Activated CD8-positive, alpha-beta T cell treated with anti-CD3 and anti-CD28 coated beads for 36 hours (primary cell): ENCODE data around the gene PKD2L1. TPM values are rescaled to one million over a fixed set of nuclear protein-coding genes. Genes with fewer than 3 reads are reported as not detected.

Experiments
- ATAC-seq: fragments of 200-7000 bp; cut with Tn5 transposase; one replicate; pipeline ENCODE4 v1.10.0; 2021; ENCODE audit warnings: mild to moderate bottlenecking, moderate library complexity
- CTCF ChIA-PET: fragments of 350-600 bp; sonication (Branson Sonifier 250); formaldehyde crosslinking; loops from one replicate; lab custom pipeline; 2021; ENCODE audit warnings: antibody characterized with exemption; lab: Charles Lee
- POLR2A ChIA-PET: fragments of 350-600 bp; sonication (Branson Sonifier 250); formaldehyde crosslinking; loops from one replicate; lab custom pipeline; 2021; ENCODE audit warnings: antibody characterized with exemption; lab: Charles Lee
- DNase-seq: peaks from one replicate; pipeline ENCODE4 v3.0.0-alpha.2; 2020
- H3K27ac Mint-ChIP-seq: one replicate; pipeline ENCODE4 v1.8.0; 2021; ENCODE audit warnings: mild to moderate bottlenecking, mixed read lengths
- H3K27me3 Mint-ChIP-seq: one replicate; pipeline ENCODE4 v1.8.0; 2021; ENCODE audit warnings: mixed read lengths
- H3K36me3 Mint-ChIP-seq: one replicate; pipeline ENCODE4 v1.8.0; 2021; ENCODE audit warnings: low read depth, mixed read lengths
- H3K4me1 Mint-ChIP-seq: one replicate; pipeline ENCODE4 v1.8.0; 2021; ENCODE audit warnings: low read depth, mixed read lengths
- H3K4me3 Mint-ChIP-seq: one replicate; pipeline ENCODE4 v1.8.0; 2021; ENCODE audit warnings: mild to moderate bottlenecking, moderate library complexity, mixed read lengths
- H3K9me3 Mint-ChIP-seq: one replicate; pipeline ENCODE4 v1.8.0; 2021; ENCODE audit warnings: mixed read lengths
- intact Hi-C: fragments of 100-400 bp; cut with micrococcal nuclease; formaldehyde crosslinking; loops from one replicate; pipeline ENCODE4 v1.10.0; 2022
- total RNA-seq, 2 experiments: library from RNA; stranded (reverse); gene quantifications; one replicate each; pipeline ENCODE4 v1.2.3, GENCODE V29; 2021
- TF ChIP-seq, protein P1 (sequence below): fragments of 200-600 bp; IDR thresholded peaks from one replicate; pipeline ENCODE4 v1.8.0; 2022; ENCODE audit warnings: antibody characterized with exemption, mild to moderate bottlenecking

The PKD2L1 gene
- total RNA-seq, 2 experiments from 2014 or later: not detected

DNA sequence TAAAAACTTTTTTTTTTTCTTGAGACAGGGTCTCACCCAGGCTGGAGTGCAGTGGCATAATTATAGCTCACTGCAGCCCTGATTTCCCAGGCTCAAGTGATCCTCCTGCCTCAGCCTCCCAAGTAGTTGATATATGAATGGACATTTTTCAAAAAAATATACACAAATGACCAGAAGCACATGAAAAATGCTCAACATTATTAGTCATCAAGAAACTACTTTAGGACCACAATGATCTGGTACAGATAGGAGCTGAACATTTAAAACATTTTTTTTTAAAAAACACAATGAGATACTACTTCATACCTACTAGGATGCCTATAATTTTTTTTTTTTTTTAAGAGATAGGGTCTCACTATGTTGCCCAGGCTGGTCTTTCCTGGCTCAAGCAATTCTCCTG lies 38.7 kb upstream of the PKD2L1 start:
- DNase-seq (no peak), ATAC-seq (no peak)
- H3K36me3 Mint-ChIP-seq: peaks cover 13% of the 10 kb centered on the region
- H3K9me3 Mint-ChIP-seq: no peaks in the 10 kb centered on the region
- CTCF ChIA-PET: interaction anchor here (0.9 to 1.3 kb wide), 2 partner anchors 9 to 10 kb away, joined by 3 read pairs; no protein-coding TSS in a partner anchor
- POLR2A ChIA-PET: interaction anchor here (3.0 to 3.4 kb wide), 3 partner anchors 9 to 22 kb away, joined by 14 to 28 read pairs (median 25); partner anchors contain the start of gene SCD
- H3K27me3 Mint-ChIP-seq: no peaks in the 10 kb centered on the region
- H3K4me3 Mint-ChIP-seq: no peak overlapping the region
- TF ChIP-seq, protein P1, sequence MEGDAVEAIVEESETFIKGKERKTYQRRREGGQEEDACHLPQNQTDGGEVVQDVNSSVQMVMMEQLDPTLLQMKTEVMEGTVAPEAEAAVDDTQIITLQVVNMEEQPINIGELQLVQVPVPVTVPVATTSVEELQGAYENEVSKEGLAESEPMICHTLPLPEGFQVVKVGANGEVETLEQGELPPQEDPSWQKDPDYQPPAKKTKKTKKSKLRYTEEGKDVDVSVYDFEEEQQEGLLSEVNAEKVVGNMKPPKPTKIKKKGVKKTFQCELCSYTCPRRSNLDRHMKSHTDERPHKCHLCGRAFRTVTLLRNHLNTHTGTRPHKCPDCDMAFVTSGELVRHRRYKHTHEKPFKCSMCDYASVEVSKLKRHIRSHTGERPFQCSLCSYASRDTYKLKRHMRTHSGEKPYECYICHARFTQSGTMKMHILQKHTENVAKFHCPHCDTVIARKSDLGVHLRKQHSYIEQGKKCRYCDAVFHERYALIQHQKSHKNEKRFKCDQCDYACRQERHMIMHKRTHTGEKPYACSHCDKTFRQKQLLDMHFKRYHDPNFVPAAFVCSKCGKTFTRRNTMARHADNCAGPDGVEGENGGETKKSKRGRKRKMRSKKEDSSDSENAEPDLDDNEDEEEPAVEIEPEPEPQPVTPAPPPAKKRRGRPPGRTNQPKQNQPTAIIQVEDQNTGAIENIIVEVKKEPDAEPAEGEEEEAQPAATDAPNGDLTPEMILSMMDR: no peak
- intact Hi-C loops: no loop called here
- no peak overlapping the region for H3K27ac Mint-ChIP-seq
- H3K4me1 Mint-ChIP-seq: peaks cover 30% of the 10 kb centered on the region

DNA sequence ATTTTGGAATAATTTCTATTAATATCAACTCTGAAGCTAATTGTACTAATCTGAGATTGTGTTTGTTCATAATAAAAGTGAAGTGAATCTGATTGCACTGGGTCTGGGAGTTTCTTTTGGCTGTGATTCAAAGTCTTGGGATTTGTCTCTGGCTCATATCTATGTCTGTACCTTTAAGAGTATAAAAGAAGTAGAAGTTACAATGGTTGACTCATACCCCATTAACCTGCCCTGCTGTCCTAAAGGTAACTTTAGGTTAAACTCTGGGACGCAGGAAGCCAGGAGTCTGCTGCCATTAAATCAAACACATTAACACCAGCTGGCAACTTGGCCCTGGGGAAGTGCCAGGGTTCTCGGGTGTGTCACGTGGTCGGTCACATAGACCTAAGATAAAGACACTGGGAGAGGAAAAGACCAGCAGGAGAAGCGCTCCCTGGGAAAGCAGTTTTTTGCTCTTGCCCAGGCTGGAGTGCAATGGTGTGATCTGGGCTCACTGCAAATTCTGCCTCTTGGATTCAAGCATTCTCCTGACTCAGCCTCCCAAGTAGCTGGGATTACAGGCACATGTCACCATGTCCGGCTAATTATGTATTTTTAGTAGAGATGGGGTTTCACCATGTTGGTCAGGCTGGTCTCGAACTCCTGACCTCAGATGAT lies 34.8 kb upstream of the PKD2L1 start:
- Mint-ChIP-seq H3K4me3 (no peak overlapping the region), H3K27ac (no peak overlapping the region), H3K27me3 (no peaks in the 10 kb centered on the region), H3K4me1 (peaks cover 21% of the 10 kb centered on the region), H3K9me3 (no peaks in the 10 kb centered on the region), H3K36me3 (peaks cover 47% of the 10 kb centered on the region)
- intact Hi-C loops: no loop called here
- TF ChIP-seq, protein P1: no peak
- DNase-seq (peak; percentile 17), ATAC-seq (peak; percentile 68)
- CTCF ChIA-PET: interaction anchor here (1.2 to 2.0 kb wide), 4 partner anchors 13 to 24 kb away, joined by 3 to 5 read pairs (median 3); partner anchors contain the start of gene SCD
- POLR2A ChIA-PET: interaction anchor here (0.9 to 5.5 kb wide), 3 partner anchors 9 to 16 kb away, joined by 3 to 36 read pairs (median 13); partner anchors contain the start of gene SCD

DNA sequence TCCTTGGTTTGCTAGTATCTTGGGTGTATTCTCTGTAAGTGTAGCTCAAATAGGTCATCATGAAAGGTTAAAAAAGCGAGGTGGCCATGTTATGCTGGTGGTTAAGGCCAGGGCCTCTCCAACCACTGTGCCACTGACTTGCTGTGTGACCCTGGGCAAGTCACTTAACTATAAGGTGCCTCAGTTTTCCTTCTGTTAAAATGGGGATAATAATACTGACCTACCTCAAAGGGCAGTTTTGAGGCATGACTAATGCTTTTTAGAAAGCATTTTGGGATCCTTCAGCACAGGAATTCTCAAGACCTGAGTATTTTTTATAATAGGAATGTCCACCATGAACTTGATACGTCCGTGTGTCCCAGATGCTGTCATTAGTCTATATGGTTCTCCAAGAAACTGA lies 34.1 kb upstream of the PKD2L1 start:
- TF ChIP-seq, protein P1: no peak
- no peak overlapping the region for H3K4me3 Mint-ChIP-seq
- H3K36me3 Mint-ChIP-seq: peaks cover 54% of the 10 kb centered on the region
- H3K27me3 Mint-ChIP-seq: no peaks in the 10 kb centered on the region
- peaks cover 20% of the 10 kb centered on the region for H3K4me1 Mint-ChIP-seq
- H3K27ac Mint-ChIP-seq: no peak overlapping the region
- ChIA-PET CTCF (interaction anchor here (1.5 kb wide), 1 partner anchor 14 kb away, joined by 4 read pairs; no protein-coding TSS in a partner anchor), POLR2A (interaction anchor here (0.6 to 5.5 kb wide), 4 partner anchors 9 to 15 kb away, joined by 4 to 36 read pairs (median 9); partner anchors contain the start of gene SCD)
- intact Hi-C loops: no loop called here
- DNase-seq: no peak
- H3K9me3 Mint-ChIP-seq: no peaks in the 10 kb centered on the region
- ATAC-seq: no peak

DNA sequence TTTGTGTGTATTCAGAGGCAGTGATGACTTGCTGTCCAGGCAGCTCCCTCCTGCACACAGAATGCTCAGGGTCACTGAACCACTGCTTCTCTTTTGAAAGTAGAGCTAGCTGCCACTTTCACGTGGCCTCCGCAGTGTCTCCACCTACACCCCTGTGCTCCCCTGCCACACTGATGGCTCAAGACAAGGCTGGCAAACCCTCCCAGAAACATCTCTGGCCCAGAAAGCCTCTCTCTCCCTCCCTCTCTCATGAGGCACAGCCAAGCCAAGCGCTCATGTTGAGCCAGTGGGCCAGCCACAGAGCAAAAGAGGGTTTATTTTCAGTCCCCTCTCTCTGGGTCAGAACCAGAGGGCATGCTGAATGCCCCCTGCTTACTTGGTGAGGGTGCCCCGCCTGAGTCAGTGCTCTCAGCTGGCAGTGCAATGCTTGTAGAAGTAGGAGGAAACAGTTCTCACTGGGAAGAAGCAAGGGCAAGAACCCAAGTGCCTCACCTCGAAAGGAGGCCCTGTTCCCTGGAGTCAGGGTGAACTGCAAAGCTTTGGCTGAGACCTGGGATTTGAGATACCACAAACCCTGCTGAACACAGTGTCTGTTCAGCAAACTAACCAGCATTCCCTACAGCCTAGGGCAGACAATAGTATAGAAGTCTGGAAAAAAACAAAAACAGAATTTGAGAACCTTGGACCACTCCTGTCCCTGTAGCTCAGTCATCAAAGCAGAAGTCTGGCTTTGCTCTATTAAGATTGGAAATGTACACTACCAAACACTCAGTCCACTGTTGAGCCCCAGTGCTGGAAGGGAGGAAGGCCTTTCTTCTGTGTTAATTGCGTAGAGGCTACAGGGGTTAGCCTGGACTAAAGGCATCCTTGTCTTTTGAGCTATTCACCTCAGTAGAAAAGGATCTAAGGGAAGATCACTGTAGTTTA lies 32.8 kb upstream of the PKD2L1 start:
- CTCF ChIA-PET: interaction anchor here (1.5 kb wide), 1 partner anchor 13 kb away, joined by 4 read pairs; no protein-coding TSS in a partner anchor

More for the DNA sequence above, 32.8 kb upstream of the PKD2L1 start:
- intact Hi-C loops: no loop called here
- Mint-ChIP-seq H3K36me3 (peaks cover 60% of the 10 kb centered on the region), H3K9me3 (no peaks in the 10 kb centered on the region), H3K4me3 (no peak overlapping the region), H3K27ac (peak overlapping the region; percentile 30), H3K4me1 (peaks cover 23% of the 10 kb centered on the region), H3K27me3 (no peaks in the 10 kb centered on the region)
- POLR2A ChIA-PET: interaction anchor here (0.6 to 5.5 kb wide), 4 partner anchors 8 to 102 kb away, joined by 3 to 36 read pairs (median 4); partner anchors contain the start of gene SCD
- TF ChIP-seq, protein P1: no peak
- DNase-seq (no peak), ATAC-seq (no peak)
